A673 (cell line): Measurements from ENCODE around the gene PKD1.

ENCODE experiments used
- EZH2 ChIP-seq: fragments of 200-600 bp; sonication (generic); IDR thresholded peaks from 2 replicates; pipeline ENCODE4 v1.6.1; 2017; ENCODE audit warnings: borderline replicate concordance, low read depth, mild to moderate bottlenecking, mixed read lengths, antibody characterized with exemption, low read length; ENCODE audit not compliant: poor library complexity, severe bottlenecking
- TF ChIP-seq, protein P1 (sequence below): fragments of 300-800, 200-600 bp; sonication (generic); conservative IDR thresholded peaks from 2 replicates; pipeline ENCODE4 v1.5.1; 2017; ENCODE audit warnings: low read depth, mild to moderate bottlenecking, antibody characterized with exemption, low read length, moderate library complexity, mixed read lengths

DNA sequence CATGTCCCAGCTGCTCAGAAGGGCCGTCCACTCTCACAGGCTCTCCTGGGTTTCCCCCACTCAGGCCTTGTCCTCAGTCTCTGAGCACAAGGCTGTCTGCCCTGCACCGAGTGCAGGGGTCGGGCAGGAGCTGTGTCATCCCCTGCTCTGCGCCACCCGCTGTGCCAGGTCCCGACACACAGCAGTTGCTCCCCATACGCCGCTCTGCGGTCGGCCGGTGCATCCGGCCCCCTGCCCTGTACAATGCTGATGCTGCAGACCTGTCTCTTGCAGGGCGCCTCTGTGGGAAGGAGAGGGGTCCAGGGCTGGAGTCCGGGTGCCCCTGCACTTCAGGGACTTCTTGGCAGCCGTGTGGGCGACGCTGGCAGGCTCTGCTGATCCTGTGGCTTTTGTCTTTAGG is 81.8 kb downstream of the PKD1 start:
- TF ChIP-seq, protein P1, sequence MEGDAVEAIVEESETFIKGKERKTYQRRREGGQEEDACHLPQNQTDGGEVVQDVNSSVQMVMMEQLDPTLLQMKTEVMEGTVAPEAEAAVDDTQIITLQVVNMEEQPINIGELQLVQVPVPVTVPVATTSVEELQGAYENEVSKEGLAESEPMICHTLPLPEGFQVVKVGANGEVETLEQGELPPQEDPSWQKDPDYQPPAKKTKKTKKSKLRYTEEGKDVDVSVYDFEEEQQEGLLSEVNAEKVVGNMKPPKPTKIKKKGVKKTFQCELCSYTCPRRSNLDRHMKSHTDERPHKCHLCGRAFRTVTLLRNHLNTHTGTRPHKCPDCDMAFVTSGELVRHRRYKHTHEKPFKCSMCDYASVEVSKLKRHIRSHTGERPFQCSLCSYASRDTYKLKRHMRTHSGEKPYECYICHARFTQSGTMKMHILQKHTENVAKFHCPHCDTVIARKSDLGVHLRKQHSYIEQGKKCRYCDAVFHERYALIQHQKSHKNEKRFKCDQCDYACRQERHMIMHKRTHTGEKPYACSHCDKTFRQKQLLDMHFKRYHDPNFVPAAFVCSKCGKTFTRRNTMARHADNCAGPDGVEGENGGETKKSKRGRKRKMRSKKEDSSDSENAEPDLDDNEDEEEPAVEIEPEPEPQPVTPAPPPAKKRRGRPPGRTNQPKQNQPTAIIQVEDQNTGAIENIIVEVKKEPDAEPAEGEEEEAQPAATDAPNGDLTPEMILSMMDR: no peak
- no peak for TF ChIP-seq EZH2
